Daoy (cell line): ENCODE data around the gene HPS4. TPM values are rescaled to one million over a fixed set of nuclear protein-coding genes. Genes with fewer than 3 reads are reported as not detected.
"Not testable (repeated sequence)": the region's sequence is repeated elsewhere in the genome, so short reads cannot be mapped to it uniquely, and the experiment has no call there.

Source experiments
- DNase-seq: peaks from one replicate; pipeline ENCODE4 v3.0.0-alpha.2; 2015; ENCODE audit warnings: low read depth
- total RNA-seq: library from RNA; depleted of rRNA; stranded (reverse); fragments of >200 nt; shearing (Covaris generic); gene quantifications from 2 replicates; pipeline ENCODE4 v1.2.3, GENCODE V29; 2014

Gene HPS4
- total RNA-seq, 1 experiment from 2014 or later: 38.2 TPM

DNA sequence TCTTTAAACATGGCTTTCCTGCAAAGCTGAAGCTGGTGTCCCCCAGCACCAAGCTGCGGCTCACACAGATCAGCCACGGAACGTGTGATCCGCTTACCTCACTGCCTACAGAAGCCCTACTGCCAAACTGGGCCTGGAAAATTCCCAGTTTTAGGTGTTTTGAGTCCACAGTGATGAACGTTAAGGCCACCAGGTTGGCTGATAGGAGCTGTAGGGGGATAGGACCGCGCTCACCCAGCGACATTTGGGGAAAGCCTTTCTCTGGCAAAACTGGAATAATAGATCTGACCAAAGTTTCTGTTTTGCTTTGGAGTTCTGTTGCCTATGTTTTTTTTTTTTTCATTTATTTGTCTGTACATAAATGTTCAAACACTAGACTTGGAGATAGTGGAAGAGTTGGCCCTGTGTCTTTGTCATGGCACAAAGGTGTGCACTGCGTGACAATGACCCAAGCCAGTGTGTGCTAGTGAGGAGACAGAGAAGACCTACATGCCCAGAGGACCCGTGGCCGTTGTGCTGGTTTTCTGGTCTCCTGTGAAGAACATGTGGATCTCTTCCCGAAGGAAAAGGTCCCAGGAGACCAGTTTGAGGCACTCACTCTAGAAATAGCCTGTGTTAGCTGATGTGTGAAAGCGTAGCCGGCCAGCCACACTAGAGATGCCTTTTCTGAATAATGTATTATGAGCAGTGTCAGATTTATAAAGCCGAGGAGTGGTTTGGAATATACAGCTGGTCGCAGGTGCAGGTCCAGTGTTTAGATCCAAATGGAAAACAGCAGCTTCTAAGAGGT lies 39.5 kb downstream of the HPS4 start:
- DNase-seq: no peak

DNA sequence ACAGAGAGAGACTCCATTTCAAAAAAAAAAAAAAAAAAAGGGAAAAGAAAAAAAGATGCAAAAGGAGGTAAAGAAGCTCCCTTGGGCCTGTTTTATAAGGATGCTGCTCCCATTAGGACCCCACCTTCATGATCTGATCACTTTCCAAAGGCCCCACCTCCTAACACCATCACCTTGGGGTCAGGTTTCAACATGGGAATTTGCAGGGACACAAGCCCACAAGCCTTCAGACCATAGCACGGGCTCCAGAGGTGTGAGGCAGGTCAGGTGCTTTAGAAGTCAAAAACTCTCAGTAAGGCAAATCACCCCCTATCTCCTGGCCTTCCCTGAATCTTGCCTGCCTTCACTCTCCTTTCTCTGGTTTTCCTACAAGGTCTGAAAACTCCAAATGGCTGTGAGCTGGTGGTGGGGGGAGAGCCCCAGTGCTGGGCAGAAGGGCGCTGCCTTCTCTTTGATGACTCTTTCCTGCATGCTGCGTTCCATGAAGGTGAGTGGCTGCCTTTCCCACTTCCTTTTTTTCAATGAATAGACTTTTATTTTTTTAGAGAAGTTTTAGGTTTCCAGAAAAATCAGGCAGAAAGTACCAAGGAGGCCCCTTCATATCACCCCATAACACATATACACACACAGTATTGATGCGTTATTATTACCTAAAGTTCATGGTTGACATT lies 41.4 kb downstream of the HPS4 start:
- no peak for DNase-seq

DNA sequence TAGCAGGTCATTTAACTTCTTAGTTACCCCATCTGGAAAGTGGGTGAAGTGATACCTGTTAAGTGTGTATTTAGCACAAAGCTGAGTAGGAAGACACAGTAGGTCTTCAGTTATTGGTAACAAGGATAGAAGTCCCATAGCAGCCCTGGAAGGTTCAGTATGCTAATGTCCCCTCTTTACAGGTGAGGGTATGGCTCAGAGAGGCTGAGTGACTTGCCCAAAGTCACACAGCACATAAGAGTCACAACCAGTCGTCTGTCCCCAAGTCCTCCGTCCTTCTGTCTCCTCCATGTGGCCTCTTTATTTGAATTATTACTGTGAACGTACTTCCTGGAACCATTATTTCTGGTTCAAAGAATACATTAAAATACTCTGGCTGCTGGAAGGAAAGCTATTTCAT lies 44.0 kb downstream of the HPS4 start:
- DNase-seq: no peak

DNA sequence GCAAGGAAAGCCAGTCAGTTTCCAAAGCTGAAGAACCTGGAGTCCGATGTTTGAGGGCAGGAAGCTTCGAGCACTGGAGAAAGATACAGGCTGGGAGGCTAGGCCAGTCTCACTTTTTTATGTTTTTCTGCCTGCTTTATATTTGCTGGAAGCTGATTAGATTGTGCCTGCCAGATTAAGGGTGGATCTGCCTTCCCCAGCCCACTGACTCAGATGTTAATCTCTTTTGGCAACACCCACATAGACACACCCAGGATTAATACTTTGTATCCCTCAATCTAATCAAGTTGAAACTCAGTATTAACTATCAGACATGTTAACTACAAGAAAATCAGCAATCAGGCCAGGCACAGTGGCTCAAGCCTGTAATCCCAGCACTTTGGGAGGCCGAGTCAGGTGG lies 44.8 kb downstream of the HPS4 start:
- DNase-seq: not testable (repeated sequence)

DNA sequence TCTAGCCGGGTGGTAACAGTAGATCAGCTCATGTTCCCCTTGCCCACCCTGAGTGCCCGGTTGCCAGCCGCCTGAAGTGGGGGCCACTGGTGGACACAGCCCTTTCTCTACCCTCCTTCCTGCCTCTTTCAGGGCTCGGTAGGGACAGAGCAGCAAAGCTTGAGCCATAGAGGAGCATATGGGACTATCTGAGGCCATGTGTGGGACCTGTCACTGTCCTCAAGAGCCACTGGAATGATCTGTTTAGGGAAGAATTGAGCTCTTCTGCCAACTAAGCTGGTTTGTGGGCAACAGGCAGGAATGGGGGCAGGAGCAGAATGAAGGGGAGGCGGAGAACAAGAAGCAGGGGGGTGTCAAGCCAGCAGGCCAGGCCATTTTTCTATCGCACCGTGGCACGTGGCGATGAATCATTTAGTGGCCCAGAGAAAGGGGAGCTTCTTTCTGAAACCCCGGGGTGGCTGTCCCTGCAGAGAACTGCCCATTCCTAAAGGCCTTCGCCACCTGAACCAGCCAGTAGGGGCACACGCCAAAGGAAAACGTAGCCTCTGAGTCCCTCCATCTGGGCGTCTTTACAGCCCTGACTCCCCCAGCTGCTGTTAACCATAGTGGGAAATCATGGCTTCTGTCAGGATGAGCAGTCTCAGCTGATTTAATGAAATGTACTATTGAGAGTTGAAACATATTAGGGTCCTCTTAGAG lies 45.7 kb downstream of the HPS4 start:
- DNase-seq: no peak

- DNase-seq: no peak
These were observed 46.6 kb downstream of the HPS4 start for GRCh38 chr22:26436903-26437515.

GRCh38 chr22:26435327-26436093 lies 48.1 kb downstream of the HPS4 start:
- DNase-seq: no peak

DNA sequence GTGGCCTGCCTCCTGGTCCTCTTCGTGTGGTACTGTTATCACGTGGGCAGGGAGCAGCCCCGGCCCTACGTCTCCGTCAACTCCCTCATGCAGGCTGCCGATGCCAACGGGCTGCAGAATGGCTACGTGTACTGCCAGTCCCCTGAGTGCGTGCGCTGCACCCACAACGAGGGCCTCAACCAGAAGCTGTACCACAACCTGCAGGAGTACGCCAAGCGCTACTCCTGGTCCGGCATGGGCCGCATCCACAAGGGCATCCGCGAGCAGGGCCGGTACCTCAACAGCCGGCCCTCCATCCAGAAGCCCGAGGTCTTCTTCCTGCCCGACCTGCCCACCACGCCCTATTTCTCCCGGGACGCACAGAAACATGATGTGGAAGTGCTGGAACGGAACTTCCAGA lies 49.8 kb downstream of the HPS4 start:
- no peak for DNase-seq

DNA sequence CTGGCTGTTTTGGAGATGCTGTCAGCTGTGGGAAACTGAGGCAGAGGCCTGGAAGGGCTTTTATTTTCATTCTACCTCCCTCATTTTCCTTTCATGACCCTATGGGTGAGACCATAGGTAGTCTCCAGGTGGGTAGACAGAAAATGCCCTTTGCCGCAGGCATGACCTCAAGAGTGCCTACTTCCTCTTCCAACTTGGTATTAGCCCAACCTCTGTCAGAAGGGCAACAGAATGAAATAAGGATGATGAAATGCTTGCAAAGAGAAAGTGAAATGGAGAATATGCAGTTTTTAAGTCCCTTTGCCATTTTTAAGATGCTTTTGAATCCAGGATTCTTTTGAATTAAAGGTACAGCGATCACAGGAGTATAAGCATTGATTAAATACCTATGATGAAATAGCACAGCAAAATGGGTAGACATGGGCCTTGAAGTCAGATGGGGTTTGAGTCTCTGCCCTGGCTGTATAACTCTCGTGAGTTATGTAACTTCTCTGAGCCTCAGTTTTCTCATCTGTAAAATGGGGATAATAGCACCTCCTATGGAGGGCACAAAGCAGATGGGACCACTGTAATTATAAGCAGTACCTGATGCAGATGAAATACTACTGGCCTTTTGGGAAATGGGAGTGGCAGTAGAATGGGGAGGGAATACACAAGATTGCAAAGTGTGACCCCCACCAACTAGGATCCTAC lies 50.8 kb downstream of the HPS4 start:
- DNase-seq: no peak

- peak; percentile 29 for DNase-seq
These were observed 52.2 kb downstream of the HPS4 start for GRCh38 chr22:26431261-26431995.

DNA sequence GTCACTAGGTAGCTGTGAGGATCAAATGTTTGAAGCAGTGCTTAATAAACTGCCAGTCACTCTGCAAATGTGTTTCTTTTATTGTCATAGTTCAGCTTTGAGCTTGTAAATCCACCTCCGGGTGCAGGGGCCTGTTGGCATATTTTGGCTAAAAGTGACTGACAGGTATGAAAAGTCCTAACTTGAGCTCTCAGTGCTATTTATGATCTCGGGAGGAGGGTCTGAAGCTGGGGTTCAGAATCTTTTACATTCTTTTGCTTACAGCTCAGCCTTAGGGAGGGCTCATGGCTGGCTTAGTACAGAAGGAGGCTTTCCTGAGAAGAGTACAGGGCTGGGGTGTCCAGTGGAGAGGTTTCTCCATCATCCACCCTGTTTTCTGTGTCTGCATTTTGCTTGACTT lies 53.0 kb downstream of the HPS4 start:
- DNase-seq: no peak

GRCh38 chr22:26429458-26430286 lies 53.9 kb downstream of the HPS4 start:
- no peak for DNase-seq

DNA sequence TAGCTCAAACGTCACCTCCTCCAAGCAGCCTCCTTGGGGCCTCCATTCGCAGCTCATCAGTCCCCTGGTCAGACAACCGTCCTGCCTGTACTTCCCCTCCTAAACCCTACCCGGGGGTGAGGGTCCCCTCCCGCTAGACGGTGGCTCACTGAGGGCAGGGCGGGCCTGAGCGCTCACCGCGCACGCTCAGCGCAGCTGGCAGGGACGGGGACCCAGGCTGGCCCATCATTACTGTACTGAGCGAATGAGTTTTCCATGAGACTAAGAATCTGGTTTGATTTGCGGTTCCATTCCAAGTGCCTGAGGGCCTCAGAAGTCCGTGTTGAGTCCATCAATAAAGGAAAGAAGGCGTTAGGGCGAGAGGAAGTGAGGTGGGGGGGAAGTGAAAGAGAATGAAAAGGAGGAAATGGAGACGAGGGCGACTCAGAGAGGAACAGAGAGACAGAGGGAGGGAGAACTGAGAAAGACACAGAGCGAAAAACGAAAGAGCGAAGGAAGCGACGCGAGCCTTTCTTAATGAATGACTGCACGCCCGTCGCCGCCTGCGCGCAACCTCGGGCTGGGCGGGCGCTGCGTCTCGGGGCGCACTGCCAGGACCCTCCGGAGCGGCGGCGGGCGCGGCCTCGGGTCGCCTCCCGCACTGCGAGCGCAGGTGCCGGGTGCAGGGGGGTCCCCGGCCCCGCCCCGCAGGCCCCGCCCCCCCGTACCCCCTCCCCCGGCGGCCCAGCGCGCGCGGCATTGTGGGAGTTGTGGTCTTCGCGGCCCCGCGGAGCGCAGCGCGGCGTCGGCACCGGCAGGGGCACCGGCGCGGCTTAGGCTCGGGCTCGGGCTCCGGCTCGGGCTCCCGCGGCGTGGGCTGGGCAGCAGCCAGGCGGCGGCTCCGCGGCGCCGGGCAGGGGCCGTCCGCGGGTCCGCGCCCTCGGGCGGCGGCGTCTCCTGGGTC lies 54.8 kb downstream of the HPS4 start, which contains the start of gene ASPHD2:
Gene ASPHD2, plus strand, starts transcription at position 746 of the 943 bp plus-strand sequence. CDS start 4,356 bp downstream, outside the sequence.
- peak; percentile 88 for DNase-seq

- no peak for DNase-seq
These were observed 56.7 kb downstream of the HPS4 start for GRCh38 chr22:26426924-26427323.

GRCh38 chr22:26418620-26419019 lies 65.0 kb downstream of the HPS4 start:
- no peak for DNase-seq

DNA sequence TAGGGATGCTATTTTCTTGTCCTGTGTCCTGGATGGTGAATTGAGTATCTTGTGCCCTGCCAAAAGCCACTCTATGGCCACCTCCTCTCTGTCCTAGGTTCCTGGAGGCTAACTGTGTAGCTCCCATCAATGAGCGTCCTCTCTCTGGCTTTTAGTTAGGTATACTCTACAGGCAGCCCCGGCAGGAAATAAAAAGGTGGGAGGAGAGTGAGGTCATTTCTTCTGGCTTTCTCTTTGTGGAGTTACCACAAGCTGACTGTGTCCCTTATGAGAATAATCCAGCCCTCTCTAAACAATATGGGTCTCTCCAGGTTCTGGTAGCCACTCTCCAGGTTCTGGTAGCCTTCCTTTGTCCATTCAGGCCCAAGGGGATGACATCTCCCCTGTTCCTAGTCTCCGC lies 66.2 kb downstream of the HPS4 start:
- peak; percentile 38 for DNase-seq

GRCh38 chr22:26416670-26417276 lies 66.8 kb downstream of the HPS4 start:
- DNase-seq: peak; percentile 84

DNA sequence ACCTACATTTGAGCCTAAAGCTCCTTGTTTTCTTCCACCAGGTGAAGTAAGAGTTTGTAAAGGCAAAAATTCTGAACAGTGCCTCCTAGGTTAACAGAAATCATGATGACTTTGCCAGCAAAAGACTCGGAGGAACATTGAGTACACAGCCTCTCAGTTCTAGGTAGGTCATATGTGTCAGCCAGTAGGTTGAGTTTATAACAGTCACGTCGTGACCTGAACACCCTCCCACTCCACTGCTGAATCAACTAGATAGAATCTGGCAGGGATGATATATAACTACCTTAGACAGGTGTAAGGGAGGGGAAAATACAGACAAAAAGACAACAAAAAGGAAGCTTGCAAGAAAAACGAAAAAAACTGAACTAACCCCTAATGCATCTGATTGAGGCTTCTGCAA lies 67.3 kb downstream of the HPS4 start:
- no peak for DNase-seq
